NCI-H2107 treated with DMSO at 0.1 percent for 48 hours (cell line): ENCODE measurements around the gene S100A2.
"Not testable (repeated sequence)": the region's sequence is repeated elsewhere in the genome, so short reads cannot be mapped to it uniquely, and the experiment has no call there.

Experiments used
- DNase-seq: peaks from one replicate; lab custom pipeline; 2025; ENCODE audit not compliant: unreplicated experiment; lab: John Stamatoyannopoulos, UW

Gene S100A2

DNA sequence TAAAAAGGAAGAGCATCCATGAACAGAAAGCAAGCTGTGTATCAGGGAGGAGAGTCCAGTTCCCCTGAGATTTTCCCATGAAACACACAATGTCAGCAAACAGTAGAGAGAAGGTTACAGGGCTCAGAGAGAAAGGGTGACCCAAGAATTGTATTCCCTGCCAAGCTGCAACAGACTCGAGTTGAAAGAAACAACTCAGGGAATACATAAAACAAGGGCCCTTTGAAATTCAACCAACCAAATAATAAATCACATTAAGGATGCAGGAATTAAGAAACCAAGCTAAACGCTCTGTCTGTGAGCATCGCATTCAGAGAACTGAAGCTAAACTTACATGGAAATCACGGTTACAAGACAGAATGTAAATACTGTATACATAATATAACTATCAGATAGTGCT is 27.1 kb upstream of the S100A2 start:
- DNase-seq: no peak

DNA sequence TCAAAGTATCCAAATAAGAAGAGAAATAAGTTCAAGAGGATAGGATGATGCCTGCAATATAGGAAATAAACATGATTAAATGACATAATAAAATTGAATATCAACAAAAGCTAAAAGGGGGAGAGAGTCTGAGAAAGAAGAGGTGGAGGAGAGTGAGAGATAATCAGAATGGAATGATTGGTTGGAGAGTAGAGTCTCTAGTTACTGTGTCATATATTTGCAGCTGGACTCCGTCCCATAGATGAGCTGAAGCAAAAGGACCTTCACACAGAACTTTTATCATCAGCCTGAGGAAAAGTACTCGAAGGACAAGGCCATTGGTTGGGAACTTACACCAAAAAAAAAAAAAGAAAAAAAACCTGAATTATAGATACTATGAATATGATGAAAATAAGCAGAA is 22.8 kb upstream of the S100A2 start:
- DNase-seq: no peak

DNA sequence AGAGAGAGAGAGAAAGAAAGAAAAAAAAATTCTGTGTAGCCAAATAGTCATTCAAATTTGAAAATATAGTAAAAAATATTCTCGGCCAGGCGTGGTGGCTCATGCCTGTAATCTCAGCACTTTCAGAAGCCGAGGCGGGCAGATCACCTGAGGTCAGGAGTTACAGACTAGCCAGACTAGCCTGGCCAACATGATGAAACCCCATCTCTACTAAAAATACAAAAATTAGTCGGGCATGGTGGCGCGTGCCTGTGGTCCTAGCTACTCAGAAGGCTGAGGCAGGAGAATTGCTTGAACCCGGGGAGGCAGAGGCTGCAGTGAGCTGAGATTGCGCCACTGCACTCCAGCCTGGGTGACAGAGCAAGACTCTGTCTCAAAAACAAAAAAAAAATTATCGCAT is 22.4 kb upstream of the S100A2 start:
- not testable (repeated sequence) for DNase-seq

DNA sequence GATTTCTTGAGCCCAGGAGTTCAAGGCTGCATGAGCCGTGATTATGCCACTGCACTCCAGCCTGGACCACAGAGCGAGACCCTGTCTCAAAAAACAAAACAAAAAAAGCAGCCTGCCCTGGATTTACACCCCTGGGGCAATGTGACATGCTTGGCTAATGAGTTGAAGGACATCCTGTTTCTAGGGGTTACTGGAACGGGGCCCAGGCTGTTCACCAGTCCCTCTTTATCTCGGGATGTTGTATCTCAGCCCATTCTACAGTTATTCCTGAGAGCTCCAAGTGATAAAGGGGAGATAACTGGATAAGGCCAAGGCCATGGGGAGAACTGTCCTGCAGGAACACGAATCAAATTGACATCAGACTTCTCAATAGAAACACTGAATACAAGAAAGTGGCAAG is 21.7 kb upstream of the S100A2 start:
- no peak for DNase-seq

DNA sequence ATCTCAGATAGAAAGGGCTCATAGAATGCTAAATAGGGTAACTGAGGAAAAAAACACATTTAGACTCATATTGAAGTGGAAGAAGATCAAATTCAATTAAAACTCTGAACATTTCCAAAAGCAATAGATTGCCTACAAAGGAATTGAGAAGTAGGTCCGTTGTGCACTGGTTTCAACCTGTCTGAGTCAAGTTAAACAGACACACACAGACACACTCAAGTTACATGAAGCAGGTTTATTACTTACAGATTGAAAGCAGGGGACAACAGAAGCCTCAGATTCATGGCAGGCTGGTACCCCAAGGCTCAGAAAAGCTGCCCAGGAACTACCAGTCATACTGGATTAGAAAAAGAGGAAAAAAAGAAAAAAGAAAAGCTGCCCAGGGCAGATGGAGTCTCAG is 20.7 kb upstream of the S100A2 start:
- peak; percentile 20 for DNase-seq

DNA sequence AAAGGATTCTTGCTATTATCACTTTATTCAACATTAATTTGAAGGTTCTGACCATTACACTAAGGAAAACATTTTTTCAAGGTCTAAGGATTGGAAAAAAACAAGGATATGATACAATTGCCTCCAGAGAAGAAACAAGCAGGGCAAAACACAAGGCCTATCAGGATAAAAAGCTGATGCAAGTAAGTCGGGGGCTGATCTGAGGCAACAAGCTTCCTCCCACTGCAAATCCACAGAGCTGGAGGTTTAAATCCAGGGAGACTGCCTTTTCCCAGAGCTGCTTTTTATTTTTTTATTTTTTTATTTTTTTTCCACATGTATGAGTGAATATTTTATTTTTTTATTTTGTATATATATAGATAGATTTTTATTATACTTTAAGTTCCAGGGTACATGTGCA is 19.4 kb upstream of the S100A2 start:
- no peak for DNase-seq

DNA sequence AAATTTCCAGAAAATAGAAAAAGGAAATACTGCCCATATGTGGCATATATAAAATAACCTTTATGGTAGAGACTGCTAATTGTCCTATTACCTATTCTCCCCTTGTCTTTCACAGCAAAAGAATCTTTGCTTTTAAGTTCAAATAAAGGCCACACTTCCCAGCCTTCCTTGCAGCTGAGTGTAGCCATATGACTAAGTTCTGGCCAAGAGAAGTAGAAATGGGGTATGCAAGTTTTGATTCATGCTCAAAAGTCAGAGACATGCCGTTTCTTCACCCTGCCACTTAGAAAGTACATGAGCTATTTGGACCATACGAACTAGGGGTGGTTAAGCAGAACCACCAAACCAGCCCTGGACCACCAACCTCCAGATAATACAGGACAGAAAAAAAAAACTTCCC is 18.3 kb upstream of the S100A2 start:
- no peak for DNase-seq

DNA sequence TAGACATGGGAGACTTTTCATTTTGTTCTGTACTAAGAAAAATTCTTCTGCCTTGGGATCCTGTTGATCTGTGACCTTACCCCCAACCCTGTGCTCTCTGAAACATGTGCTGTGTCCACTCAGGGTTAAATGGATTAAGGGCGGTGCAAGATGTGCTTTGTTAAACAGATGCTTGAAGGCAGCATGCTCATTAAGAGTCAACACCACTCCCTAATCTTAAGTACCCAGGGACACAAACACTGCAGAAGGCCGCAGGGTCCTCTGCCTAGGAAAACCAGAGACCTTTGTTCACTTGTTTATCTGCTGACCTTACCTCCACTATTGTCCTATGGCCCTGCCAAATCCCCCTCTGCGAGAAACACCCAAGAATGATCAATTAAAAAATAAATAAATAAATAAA is 17.9 kb upstream of the S100A2 start:
- DNase-seq: not testable (repeated sequence)

DNA sequence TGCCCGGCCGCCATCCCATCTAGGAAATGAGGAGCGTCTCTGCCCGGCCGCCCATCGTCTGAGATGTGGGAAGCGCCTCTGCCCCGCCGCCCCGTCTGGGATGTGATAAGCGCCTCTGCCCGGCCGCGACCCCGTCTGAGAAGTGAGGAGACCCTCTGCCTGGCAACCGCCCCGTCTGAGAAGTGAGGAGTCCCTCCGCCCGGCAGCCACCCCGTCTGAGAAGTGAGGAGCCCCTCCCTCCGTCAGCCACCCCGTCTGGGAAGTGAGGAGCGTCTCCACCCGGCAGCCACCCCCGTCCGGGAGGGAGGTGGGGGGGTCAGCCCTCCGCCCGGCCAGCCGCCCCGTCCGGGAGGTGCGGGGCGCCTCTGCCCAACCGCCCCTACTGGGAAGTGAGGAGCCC is 17.2 kb upstream of the S100A2 start:
- not testable (repeated sequence) for DNase-seq

DNA sequence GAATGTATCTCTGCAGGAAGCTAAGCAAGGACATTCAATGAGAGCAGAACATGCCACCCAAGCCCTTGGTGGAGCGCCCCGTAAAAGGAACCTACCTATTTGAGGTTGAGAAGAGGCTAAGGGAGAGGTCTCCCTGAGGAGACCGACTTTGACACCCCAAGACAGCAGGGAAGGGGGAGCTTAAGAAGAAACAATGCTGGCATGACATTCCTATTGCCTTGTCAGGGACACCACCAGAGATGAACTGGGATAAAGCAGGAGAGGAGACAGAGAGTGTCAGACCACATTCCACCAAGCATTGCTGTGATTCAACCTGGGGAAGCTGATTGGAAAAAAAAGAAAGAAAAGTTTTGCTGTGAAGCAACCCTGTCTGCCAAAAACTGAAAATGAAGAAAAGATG is 13.3 kb upstream of the S100A2 start:
- DNase-seq: no peak

DNA sequence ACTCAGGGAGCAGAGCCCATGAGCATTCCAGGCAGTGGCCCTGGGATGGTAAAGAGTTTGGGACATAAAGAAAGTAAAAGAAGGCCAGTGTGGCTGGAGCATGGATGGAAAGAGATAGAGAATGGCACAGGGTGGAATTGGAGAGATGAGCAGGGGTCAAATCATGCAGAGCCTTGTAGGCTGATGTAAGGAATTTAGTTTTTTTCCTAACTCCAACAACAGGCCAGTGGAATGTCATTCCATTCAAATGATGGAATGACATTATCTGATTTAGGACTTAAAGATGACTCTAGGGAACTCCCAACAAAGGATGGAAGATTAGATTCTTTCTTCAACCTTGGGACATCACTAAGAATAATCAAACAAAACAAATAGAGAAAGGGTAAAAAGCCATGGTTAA is 12.8 kb upstream of the S100A2 start:
- DNase-seq: no peak

DNA sequence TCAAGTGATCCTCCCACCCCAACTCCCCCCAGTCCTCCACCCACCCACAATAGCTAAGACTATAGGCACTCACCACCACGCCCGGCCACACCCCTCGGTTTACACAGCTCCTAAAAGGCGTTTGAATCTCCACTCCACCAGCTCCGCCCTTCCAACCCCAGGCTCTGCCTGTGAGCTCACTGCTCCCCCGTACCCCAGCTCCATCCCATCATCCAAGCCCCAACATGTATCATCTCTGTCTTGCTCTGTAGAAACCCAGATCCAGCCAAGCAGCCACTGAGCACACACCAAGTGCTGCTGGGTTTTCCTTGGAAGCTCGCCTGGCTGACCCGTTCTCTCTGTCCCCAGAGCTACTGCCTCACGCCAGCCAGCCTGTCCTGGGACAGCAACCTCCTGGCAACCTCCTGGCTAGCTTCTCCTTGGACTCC is 12.0 kb upstream of the S100A2 start:
- no peak for DNase-seq

DNA sequence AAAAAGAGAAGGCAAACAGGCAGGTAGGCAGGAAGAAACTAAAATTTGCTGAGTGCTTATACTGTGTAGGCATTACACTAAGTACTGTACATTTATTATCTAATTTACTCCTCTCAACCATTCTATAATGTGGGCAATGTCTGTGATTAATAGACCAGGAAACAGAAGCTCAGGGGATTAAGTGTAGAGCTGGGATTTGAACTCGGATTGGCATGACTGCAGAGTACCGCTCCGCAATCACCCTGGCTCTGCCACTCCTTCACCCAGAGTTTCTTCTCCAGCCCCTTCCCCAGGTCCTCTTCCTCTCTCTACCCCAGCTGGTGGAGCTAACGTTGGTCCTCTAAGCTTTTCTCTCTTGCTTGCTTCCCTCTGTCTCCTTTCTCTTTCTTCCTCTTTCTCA is 11.5 kb upstream of the S100A2 start:
- DNase-seq: no peak

DNA sequence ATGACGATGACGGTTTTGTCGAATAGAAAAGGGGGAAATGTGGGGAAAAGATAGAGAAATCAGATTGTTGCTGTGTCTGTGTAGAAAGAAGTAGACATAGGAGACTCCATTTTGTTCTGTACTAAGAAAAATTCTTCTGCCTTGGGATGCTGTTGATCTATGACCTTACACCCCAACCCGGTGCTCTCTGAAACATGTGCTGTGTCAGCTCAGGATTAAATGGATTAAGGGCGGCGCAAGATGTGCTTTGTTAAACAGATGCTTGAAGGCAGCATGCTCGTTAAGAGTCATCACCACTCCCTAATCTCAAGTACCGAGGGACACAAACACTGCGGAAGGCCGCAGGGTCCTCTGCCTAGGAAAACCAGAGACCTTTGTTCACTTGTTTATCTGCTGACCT is 9.9 kb upstream of the S100A2 start:
- DNase-seq: not testable (repeated sequence)

DNA sequence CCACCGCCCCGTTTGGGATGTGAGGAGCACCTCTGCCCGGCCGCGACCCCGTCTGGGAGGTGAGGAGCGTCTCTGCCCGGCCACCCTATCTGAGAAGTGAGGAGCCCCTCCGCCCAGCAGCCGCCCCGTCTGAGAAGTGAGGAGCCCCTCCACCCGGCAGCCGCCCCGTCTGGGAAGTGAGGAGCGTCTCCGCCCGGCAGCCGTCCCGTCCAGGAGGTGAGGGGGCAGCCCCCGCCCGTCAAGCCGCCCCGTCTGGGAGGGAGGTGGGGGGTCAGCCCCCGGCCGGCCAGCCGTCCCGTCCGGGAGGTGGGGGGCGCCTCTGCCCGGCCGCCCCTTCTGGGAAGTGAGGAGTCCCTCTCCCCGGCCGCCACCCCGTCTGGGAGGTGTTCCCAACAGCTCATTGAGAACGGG is 9.4 kb upstream of the S100A2 start:
- not testable (repeated sequence) for DNase-seq

DNA sequence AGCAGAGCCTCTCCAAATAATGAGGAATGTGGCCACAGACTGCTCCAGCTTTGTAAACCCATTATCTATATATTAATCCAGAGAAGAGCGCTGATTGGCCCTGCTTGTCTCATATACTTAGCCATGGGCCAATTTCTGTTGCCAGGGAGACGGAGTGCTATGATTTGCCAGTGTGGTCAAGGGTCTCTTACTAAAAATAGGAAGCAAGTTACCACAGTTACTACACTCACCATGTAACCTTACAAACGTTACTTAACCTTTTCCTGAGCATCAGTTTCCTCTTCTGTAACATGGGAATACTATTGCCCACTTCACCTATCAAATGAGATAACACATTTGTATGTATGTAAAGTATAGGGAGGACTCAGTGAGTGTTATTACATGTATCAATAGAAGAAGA is 7.7 kb upstream of the S100A2 start:
- no peak for DNase-seq

DNA sequence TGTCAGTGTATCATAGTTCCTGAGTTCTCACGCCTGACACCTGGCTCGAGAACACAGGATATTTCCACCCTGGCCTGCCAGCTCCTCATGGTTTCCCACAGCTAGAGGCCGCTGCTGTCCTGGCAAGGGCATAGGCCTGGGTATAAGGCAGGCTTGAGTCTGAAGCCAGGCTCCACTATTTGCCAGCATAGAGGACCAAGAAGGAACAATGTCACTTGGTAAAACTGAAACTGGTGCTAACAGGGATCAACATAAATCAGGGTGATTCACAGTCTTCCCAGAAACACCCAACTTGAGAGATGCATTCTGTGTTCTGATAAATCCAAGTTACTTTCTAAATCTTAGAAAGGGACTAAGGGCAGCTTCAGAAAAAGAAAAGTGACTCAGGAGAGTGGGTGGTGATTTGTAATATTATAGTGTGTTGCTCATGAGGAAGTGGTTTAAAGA is 6.9 kb upstream of the S100A2 start:
- peak; percentile 81 for DNase-seq

DNA sequence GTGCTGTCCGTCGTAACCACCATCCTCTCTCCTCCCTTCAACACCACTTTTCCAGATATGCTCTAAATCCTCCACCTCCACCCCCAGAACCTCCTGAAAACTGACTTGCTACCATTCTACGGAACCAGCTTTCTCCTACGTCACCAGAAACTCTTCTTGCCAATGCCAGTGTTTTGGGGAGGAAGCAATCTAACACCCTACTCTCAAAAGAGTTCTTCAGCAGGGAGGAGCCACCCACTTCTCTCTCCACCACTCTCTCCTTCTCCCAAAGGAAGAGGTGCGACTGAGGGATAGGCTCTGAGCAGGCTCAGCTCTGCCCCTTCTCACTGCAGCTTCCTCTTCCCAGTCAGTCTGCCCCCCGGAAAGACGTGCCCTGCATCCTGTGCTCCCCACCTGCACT is 6.1 kb upstream of the S100A2 start:
- no peak for DNase-seq

DNA sequence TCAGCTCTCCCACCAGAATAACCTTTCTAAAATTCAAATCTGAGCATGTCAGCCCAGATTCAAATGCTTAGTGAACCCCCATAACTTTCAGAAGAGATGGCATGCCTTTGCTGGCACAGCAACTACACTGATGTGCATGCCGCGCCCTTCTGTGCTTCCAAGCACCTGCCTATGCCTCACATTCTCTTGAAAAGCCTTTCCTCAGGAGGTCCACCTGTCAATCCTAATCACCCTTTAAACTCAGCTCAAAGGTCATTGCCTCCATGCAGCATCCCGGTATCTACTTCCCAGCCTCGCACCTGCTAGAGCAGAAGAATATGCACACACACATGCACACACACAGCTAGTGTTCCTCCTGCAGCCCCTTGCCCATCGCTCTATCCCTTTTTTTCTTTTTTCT is 5.2 kb upstream of the S100A2 start:
- no peak for DNase-seq

DNA sequence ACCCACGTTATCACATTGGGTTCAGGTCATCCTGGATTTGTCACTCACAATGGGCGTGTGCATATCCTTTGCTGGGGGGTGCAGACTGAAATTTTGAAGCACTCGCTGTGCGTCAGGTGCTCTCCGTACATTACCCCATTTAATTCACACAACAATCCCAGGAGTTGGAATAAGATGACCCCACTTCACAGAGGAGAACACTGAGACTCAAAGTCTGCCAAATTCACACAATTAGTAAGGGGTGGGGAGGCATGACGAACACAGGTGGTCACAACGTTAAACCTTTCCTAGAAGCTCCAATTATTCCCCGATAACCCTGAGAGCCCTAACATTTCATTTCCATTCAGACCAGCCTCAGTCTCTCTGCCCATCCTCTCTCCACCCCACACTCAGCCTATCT is 3.8 kb upstream of the S100A2 start:
- DNase-seq: no peak

DNA sequence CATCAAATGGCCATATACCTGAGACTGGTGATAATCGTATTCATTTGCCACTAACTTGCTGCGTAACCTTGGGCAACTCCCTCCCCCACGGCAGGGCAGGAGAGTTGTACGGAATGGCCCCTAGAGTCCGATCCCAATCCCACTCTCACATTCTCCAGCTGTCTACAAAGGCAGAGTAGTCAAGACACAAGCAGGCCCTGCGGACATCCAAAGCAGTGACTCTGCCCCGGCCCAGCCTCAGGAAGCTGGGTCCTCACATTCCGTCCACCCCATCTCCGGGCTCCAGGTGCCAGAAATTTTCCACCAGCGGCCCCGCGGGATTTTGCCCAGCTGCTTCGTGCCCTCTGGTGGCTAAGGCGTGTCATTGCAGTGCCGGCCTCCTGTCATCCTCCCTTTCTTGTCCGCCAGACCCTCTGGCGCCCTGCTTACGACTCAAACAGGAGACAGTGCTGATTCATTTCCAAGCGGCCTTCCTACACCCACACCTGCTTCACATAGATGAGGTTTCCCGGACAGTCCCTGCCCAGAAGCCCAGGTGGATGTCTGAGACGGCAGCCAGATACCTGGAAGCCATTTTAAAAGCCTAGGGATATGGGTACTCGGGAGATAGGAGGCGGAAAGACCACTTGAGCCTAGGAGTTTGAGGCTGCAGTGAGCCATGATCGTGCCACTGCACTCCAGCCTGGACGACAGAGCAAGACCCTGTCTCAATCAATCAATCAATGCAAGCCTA is 2.9 kb upstream of the S100A2 start:
- peak; percentile 92 for DNase-seq

DNA sequence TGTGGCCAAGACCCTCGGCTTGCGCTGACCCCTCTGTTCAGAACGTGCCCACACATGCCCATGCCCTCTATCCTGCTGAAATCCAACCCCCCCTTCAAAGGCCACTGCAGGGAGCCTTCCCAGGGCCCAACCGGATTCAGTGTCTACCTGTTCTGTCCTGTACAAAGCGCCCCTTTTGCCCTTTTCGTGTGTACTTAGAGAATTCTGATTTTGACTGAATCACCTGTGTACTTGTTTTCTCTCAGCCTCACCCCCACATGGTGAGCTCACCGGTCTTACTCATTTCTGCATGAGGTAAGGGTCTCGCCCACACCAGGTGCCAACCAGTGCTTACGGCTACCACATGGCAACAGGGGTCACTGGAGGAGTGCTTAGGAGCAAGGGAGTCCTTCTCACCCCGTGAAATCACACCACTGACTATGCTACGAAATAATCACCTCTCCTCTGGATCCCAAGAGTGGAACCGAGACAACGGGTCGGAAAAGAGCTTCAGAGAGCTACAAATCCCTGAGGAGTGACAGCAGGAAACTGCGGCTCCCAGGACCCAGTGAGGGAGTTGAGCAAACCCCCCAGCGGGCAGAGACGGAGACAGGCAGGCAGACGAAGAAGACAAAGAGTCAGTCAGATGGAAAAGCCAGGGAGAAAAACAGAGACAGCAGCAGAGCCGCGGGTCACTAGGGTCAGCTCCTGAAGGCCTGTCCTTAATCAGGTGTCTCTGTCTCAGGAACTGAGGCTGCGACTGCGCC is 2.1 kb upstream of the S100A2 start:
- DNase-seq: no peak
